NCI-H2171 (cell line): ENCODE results near the gene GEMIN2.
"Not testable (repeated sequence)": the region's sequence is repeated elsewhere in the genome, so short reads cannot be mapped to it uniquely, and the experiment has no call there.

ENCODE experiments used
- DNase-seq: peaks from one replicate; lab custom pipeline; 2025; lab: John Stamatoyannopoulos, UW

The GEMIN2 gene

DNA sequence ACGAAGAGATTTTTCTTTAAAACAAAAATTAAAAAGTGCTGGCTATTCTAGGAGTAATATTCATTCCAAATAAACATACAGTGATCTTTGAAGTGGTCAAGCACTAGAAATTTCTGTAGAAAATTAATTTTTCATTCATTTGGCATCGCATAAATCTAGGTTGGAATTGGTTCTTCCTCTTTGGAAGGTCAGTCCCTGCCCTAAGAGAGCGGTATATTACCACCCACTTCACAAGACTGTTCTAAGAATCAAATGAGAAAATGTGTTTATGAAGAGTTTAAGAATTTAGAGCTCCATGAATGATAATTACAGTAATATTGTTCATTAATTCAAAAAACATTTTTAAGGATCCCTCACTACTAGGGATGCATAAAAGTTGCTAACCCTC, 444 bp upstream of the GEMIN2 start:
- DNase-seq = no peak

DNA sequence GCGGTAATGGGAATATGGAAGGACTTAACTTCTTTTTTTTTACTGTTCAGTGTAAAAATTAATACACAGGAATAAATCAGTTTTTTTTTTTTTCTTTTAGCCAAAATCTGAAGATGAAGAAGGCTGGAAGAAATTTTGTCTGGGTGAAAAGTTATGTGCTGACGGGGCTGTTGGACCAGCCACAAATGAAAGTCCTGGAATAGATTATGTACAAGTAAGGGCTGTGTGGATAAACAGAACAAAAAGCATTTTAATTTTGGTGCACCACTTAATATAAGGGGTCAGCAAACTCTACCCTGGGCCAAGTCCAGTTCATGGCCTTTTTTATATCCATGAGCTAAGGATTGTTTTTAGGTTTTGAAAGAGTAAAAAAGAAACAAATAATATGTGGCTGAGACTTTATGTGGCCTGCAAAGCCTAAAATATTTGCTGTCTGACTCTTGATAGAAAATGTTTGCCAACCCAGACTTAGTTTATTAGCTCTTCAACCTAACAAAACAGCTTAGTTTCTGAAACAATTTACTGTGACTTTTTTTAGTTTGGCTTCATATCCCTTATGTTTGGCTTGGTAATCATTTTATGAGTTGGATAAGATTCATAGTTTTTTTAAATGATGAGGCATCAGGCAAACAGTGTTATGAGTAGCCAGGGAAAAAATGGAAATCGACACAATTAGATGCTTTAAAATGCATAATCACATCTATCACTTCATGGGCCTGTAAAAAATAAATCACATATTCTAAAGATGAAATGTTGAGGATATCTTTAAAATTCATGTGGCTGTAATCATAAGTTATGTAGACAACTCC, 8.4 kb downstream of the GEMIN2 start:
- no peak for DNase-seq

DNA sequence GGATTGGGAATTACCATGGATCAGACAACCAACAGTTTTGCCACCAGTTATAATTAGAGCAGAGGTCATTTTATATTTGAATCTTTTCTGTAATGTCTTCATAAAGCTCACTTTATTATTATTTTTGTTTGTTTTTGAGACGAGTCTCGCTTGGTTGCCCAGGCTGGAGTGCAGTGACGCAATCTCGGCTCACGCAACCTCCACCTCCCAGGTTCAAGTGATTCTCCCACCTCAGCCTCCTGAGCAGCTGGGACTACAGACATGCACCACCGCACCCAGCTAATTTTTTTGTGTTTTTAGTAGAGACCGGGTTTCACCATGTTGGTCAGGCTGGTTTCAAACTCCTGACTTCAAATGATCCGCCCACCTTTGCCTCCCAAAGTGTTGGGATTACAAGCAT, 23.7 kb downstream of the GEMIN2 start:
- not testable (repeated sequence) for DNase-seq

DNA sequence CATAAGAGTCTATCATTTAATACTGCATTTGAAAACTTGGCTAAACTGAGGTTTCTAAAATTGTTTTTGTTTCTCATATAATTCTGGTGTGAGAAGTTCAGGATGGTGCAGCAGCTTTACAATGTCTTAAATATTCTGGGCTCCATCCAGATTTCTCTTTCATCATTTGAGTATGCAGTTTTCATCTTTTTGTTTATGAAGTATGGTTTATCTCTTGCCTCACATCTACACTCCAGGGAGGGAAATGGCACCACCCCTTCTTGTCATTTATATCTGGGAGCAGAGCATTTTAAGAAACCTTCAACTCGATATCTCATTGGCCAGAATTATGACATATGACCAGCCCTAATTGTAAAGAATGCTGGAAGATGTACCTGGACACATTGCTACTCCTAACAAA, 24.3 kb downstream of the GEMIN2 start:
- DNase-seq = no peak

DNA sequence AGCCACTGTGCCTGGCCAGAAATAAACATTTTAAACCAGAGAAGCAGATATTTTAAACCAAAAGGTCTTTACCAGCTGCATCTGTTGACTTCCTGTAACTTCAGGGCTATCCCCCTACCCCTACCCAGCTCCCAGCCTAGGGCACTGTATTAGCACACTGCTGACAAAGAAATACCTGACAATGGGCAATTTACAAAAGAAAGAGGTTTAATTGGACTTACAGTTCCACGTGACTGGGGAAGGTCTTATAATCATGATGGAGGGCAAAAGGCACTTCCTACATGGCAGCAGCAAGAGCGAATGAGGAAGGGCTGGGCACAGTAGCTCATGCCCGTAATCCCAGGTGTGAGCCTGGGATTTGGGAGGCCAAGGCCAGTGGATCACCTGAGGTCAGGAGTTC, 26.0 kb downstream of the GEMIN2 start:
- no peak for DNase-seq

DNA sequence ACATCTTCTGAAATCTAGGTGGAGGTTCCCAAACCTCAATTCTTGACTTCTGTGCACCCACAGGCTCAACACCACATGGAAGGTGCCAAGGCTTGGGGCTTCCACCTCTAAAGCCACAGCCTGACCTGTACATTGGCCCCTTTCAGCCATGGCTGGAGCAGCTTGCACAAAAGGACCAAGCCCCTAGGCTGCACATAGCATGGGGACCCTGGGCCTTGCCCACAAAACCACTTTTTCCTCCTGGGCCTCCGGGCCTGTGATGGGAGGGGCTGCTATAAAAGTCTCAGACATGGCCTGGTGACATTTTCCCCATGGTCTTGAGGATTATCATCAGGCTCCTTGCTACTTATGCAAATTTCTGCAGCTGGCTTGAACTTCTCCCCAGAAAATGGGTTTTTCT, 27.5 kb downstream of the GEMIN2 start:
- DNase-seq = not testable (repeated sequence)

DNA sequence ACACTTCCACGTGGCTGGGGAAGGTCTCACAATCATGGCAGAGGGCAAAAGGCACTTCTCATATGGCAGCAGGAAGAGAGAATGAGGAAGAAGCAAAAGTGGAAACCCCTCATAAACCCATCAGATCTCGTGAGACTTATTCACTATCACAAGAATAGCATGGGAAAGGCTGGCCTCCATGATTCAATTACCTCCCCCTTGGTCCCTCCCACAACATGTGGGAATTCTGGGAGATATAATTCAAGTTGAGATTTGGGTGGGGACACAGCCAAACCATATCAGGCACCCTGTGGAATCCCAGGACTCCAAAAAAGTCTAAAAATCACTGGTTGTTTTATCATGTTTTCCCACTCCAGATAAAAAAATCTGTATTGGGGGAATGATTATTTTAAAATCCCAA, 29.1 kb downstream of the GEMIN2 start:
- not testable (repeated sequence) for DNase-seq

DNA sequence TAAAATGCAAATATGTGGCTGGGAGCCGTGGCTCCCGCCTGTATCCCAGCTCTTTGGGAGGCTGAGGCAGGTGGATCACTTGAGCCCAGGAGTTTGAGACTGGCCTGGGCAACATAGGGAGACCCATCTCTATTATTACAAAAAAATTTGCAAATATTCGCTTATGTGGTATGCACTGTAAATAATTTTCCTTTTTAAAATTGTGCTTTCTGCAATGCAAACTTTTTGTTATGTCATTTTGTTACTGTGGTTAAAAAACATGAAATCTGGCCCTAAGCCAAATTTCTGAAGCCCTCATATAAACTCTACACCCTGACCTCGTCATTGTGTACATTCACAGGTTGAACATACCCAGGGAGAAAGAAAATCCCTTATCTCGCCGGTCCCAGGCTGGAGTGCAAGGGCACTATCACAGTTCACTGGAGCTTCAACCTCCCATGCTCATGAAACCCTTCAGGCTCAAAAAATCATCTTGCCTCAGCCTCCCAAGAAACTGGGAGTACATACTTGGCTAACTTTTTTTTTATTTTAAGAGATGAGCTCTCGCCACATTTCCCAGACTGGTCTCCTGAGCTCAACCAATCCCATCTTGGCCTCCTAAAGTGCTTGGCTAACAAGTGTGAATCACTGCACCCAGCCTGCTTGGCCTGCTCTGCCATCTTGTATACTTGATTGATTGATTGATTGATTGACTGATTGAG, 31.3 kb downstream of the GEMIN2 start:
- no peak for DNase-seq

DNA sequence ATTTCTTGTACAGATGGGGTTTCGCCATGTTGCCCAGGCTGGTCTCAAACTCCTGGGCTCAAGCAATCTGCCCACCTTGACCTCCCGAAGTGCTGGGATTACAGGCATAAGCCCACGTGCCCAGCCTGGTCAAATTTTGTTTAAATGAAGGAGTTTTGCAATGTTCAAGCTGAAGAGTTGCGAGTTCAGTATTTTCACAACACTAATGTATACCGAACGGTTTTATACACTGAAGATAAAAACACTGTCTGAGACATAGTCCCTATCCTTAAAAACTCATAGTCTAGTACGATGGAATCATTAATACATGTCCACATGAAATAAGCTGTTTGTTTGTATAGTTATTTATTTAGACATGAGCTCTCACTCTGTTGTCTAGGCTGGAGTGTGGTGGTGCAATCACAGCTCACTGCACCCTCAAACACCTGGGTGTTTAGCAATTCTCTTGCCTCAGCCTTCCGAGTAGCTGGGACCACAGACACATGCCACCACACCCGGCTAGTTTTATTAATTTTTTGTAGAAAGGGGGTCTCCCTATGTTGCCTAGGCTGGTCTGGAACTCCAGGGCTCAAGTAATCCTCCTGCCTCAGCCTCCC, 40.6 kb downstream of the GEMIN2 start:
- DNase-seq = no peak

DNA sequence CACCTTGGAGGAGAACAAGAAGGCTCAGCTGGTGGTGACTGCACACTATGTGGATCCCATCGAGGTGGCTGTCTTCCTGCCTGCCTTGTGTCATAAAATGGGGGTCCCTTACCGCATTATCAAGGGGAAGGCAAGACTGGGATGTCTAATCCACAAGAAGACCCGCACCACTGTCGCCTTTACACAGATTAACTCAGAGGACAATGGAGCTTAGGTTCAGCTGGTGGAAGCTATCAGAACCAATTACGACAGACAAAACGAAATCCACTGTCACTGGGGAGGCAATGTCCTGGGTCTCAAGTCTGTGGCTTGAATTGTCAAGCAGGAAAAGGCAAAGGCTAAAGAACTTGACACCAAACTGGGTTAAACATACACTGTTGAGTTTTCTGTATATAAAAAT, 43.4 kb downstream of the GEMIN2 start:
- no peak for DNase-seq

DNA sequence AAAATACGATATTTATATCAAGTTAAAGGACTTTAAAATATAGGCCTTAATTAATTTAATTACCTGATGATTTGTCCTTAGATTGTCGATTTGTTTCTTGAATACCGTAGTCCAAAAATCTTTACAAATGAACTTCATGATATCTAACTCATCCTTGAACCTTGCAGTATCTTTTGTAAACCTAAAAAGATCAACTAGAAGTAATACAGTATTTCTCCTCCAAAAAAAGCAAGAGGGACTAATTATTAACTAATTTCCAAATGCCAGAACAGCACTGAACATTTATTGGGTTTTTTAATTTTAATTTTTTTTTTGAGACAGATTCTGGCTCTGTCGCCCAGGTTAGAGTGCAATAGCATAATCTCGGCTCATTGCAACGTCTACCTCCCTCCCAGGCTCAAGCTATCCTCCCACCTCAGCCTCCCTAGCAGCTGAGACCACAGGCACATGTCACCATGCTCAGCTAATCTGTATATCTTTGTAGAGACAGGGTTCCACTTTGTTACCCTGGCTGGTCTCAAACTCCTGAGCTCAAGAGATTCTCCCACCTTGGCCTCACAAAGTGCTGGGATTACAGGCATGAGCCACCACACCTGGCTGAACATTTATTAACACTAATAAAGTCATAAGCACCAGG, 44.2 kb downstream of the GEMIN2 start:
- DNase-seq = no peak

DNA sequence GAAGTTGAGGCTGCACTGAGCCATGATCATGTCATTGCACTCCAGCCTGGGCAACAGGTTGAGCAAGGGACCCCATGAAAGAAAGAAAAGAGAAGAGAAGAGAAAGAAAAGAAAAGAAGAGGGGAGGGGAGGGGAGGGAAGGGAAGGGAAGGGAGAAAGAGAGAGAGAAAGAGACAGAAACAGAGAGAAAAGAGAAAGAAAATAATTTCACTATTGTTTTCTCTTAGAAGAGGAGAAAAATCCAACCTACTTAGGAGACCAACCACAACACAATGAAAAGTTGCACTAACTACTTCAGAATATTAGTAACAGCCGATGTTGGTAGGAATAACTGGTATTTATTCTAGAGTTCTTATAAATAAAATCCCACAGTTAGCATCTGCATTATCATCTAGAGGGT, 46.4 kb downstream of the GEMIN2 start:
- no peak for DNase-seq

DNA sequence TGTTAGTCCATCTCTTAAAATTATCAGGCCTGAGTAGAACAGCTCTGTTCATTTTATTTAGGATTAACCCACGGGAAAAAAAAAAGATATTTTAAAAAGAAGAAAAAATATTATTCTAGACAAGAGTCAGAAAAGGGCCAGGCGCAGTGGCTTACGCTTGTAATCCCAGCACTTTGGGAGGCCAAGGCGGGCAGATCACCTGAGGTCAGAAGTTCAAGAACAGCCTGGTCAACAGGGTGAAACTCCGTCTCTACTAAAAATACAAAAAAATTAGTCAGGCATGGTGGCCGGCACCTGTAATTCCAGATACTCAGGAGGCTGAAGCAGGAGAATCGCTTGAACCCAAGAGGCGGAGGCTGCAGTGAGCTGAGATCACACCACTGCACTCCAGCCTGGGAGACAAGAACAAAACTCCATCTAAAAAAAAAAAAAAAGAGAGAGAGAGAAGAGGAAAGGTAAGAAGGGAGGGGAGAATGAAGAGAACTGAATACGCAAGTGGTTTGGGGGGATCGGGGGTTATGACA, 53.7 kb downstream of the GEMIN2 start:
- DNase-seq = not testable (repeated sequence)

DNA sequence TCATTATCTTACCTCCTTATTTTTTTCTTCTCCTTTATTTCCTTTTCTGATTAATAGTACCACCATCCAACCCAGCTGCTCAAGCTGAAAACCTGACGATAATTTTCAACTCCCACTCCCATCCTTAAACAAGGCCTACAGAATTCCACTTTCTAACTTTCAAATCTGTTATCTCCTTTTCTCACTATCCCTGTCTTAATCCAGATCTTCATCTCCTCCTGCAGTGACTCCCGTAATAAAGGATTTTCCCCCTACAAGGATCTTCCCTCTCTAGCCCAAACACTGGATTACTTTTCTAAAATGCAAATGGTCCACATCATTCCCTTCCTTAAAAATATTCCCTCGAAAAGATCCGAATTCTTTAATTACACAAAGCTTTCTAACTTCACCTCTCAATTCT, 54.5 kb downstream of the GEMIN2 start:
- no peak for DNase-seq

DNA sequence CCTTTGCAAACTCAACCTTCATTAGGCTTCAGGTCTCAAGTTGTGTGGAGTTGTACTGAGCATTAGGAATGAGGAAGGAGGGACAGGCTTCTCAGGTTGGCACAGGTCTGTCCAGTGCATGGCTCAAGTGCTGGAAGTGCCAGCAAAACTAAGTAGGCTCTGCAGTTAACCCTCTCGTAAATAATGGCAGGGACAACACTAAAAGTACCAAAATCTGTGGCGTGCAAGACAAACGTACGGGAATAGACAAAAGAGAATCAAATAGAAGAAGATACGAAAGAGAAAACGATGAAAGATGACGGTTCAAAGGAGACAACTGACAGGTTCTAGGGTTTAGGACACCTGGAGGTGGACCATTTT, 55.4 kb downstream of the GEMIN2 start:
- no peak for DNase-seq

DNA sequence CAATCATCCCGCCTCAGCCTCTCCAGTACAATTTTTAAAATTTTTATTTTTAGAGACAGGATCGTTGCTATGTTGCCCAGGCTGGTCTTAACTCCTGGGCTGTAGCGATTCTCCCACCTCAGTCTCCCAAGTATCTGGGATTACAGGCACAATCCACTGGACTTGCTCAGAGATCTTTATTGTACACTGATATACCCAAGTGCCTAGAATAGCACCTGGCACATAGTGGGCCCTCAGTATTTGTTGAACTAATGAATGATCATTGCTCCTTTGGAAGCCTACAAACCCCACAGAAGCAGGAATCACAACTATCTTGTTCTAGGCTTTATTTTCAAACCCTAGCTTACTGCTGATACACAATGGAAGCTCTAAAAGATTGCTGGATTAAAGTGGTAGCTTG, 59.1 kb downstream of the GEMIN2 start:
- DNase-seq = no peak

DNA sequence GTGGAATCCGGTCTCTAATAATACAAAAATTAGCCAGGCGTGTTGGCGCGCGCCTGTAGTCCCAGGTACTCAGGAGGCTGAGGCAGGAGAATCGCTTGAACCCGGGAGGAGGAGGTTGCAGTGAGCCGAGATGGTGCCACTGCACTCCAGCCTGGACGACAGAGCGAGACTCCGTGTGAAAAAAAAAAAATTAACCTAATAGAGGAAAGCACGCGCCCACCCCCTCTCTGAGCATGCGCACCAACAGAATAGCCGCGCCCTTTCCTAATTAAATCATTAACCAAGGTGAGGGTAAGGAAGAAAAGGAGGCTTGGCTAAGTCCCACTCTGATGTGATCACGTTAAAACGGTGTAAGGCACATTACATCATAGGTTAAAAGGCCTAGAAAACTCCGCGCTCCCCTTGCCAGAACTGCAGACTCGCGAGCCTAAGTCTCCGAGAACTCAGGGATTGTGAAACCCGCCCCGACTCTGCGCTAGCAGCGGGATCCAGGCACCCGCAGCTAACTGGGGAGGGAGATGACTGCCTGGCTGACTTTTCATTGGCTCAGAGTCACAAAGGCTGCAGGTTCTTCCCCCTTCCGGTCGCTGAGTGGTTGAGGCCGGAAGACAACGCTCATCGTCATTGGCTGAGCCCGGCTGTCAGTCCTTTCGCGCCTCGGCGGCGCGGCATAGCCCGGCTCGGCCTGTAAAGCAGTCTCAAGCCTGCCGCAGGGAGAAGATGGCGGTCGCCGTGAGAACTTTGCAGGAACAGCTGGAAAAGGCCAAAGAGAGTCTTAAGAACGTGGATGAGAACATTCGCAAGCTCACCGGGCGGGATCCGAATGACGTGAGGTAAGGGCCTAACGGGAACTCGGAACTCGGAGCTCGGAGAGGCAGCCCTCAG, 60.7 kb downstream of the GEMIN2 start, which contains the start of gene PNN:
Gene PNN, plus strand, starts transcription at position 695 of the 885 bp plus-strand sequence. Its CDS starts 26 bp downstream, at position 721.
- DNase-seq = peak; percentile 99

DNA sequence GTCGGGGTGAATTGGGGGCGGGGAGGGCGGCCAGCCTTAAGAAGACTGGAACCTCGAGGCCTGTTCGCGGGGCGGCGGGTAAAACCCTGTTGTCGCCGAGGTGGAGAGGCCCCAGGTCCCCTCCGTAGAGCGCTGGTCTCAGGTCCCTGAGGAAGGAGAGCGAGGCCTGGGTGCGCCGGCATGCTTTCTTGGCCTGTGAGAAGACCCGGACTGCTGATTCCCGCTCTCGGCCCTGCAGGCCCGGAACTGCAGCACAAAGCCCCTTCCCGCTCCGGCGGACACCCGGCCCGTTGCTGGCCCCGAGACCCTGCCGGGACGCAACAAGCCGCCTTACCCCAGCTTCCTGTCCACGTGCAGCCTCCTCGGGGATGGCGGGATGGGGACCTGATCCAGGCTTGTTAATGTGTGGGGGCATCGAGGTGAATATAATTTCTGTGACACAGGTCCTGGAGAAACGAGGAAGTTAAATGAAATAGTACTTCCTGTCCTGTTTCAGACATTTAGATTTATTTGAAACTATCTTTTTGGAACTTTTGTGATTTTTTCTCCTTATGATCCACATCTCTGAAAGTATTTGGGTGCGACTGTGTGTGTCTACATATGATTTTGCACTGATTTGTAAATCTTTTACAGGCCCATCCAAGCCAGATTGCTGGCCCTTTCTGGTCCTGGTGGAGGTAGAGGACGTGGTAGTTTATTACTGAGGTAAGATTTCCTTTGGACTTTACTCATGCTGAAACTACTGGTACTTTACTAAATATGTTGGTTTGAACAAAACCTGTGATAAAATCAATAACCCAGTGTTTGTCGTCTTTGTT, 61.5 kb downstream of the GEMIN2 start:
- peak; percentile 55 for DNase-seq

DNA sequence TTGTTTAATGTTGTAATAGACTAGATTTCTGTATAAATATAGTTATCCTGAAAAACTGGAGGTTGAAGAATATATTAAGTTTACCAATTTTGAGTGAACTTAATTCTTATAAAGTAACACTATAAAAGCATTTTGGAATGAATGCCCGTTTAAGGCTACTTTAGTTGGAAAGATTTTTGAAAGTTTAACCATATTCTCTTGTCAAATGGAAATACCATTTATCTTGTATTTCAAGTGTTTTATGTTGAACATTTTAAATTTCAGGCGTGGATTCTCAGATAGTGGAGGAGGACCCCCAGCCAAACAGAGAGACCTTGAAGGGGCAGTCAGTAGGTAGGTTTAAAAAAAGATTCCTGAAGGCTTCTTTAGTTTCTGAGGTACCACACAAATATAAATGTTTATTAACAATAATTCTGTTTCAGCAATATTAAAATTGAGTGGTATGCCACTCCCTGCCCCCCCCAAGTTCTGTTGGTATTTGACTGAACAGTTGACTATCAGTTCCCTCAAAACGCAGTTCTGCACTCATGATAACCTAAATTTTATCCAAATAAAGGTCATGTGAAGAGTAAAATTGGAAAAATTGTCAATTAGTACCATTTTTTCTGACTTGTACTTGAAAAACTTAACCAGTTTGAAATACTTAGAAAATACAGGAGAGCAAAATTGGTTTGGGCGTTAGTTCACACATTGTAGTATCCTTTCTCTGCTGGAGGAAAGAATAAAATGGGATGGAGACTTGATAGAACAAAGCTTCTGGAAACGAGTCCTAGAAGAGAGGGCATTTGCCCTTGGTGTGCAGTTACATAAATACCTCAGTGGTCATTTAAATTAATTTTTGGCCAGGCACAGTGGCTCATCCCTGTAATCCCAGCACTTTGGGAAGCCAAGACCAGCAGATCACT, 62.4 kb downstream of the GEMIN2 start:
- DNase-seq = no peak

DNA sequence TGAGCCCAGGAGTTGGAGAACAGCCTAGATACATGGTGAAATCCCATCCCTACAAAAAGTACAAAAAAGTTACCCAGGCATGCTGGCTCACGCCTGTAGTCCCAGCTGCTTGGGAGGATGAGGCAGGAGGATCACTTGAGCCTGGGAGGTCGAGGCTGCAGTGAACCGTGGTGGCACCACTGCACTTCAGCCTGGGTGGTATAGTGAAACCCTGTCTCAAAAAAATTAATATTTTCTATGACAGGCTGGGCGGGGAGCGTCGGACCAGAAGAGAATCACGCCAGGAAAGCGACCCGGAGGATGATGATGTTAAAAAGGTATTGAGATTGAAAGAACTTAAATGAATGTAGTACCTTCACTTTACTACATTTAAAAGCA, 63.0 kb downstream of the GEMIN2 start:
- DNase-seq = no peak
